Stomach (tissue), 9 donors: ENCODE data around the gene TEAD1. TPM values are rescaled to one million over a fixed set of nuclear protein-coding genes. Genes with fewer than 3 reads are reported as not detected.
A peak's percentile ranks its signal among the peaks of the same experiment; 100 is the strongest.

Source experiments
- DNase-seq, 2 donors: peaks; one replicate each; pipeline versions ENCODE4 v3.0.0 to v3.0.0-alpha.2; 2013 to 2019
- H3K27ac ChIP-seq, 5 donors: fragments of 200-600 bp in 4 of 5; sonication (generic) in 4 of 5; one replicate each; pipeline ENCODE4 v1.5.1; 2013 to 2019; ENCODE audit warnings: mild to moderate bottlenecking in 1 of 5, moderate library complexity in 1 of 5
- H3K27me3 ChIP-seq, 3 donors: fragments of 200-600 bp; sonication (generic); one replicate each; pipeline ENCODE4 v1.5.1; 2017 to 2019; ENCODE audit warnings: mixed run types in 1 of 3
- H3K36me3 ChIP-seq, 4 donors: fragments of 200-600 bp; sonication (generic); 1 replicate in 3 of 4; 2 replicates in 1 of 4; pipeline ENCODE4 v1.5.1; 2016 to 2019
- H3K4me1 ChIP-seq, 4 donors: fragments of 200-600 bp; sonication (generic); one replicate each; pipeline ENCODE4 v1.5.1; 2016 to 2019
- H3K4me3 ChIP-seq, 4 donors: fragments of 200-600 bp; sonication (generic) in 3 of 4; one replicate each; pipeline ENCODE4 v1.5.1; 2016 to 2019; ENCODE audit warnings: mild to moderate bottlenecking in 1 of 4
- H3K9me3 ChIP-seq, 4 donors: fragments of 200-600 bp; sonication (generic); one replicate each; pipeline ENCODE4 v1.5.1; 2016 to 2019
- CTCF ChIP-seq, 7 experiments: fragments of 450-650 bp in 4 of 7; fragments of 200-600 bp in 3 of 7; sonication (generic) in 3 of 7; IDR thresholded peaks; one replicate each; pipeline ENCODE4 v1.5.1; 2016 to 2019; ENCODE audit warnings: antibody characterized with exemption in 7 of 7, control low read depth in 2 of 7, mild to moderate bottlenecking in 1 of 7
- EP300 ChIP-seq: sonication (generic); formaldehyde crosslinking; IDR thresholded peaks from one replicate; pipeline ENCODE4 v1.6.1; 2017; ENCODE audit warnings: antibody characterized with exemption
- POLR2A ChIP-seq, 4 donors: fragments of 450-650 bp; IDR thresholded peaks; one replicate each; pipeline ENCODE4 v1.6.1; 2016; ENCODE audit warnings: antibody characterized with exemption in 4 of 4, control low read depth in 2 of 4, mild to moderate bottlenecking in 1 of 4, moderate library complexity in 1 of 4
- POLR2AphosphoS5 ChIP-seq, 3 donors: sonication (generic); formaldehyde crosslinking; IDR thresholded peaks; one replicate each; pipeline ENCODE4 v1.6.1; 2016; ENCODE audit warnings: antibody characterized with exemption in 3 of 3
- WGBS, 5 donors: extraction: QIAGEN DNeasy Blood & Tissue Kit in 3 of 5; methylation state at CpG; one replicate each; pipeline versions ENCODE4 v1.1.5 to v1.1.7; 2013 to 2018; 5-methylcytosine and 5-hydroxymethylcytosine counted together
- intact Hi-C: fragments of 100-400 bp; cut with DNase I; formaldehyde crosslinking; loops from one replicate; pipeline ENCODE4 v1.15.1; 2023; ENCODE audit warnings: low total_unique reads
- polyA plus RNA-seq, 3 donors: library from polyadenylated mRNA; stranded (reverse); fragments of 200-250 nt; gene quantifications; one replicate each; pipeline ENCODE4 v1.2.3, GENCODE V29; 2013
- total RNA-seq, 5 donors: library from RNA; depleted of rRNA; stranded (reverse); fragments of >200 nt; gene quantifications; one replicate each; pipeline versions ENCODE4 v1.1.0 to v1.2.3, GENCODE V29; 2014 to 2016
- donor health status: healthy with polysubstance abuse.
- donor health status: Bipolar disorder and iron deficiency.
- donor health status: healthy.

Gene TEAD1
- total and polyA plus RNA-seq, 8 donors: 4.9 to 133 (median 65.2) TPM

- peak; percentile 14 to 71 for DNase-seq
- WGBS, 5 donors: 18 to 37% (median 21%) methylated on average over 7 of the region's 7 CpGs
- peaks cover 26 to 81% (median 33%) of the 10 kb centered on the region in 4 donors for H3K4me1 ChIP-seq
- H3K36me3 ChIP-seq: no peaks in the 10 kb centered on the region
- intact Hi-C loops: no loop called here
- H3K9me3 ChIP-seq: no peaks in the 10 kb centered on the region
- H3K27me3 ChIP-seq: no peaks in the 10 kb centered on the region
- TF ChIP-seq CTCF (IDR thresholded peaks at IDR 0.05) (no peak), EP300 (peak; percentile 61), POLR2AphosphoS5 (IDR thresholded peaks at IDR 0.05) (peak in 2 of 3 donors; percentile 72 to 82)
- peak overlapping the region; percentile 62 to 88 (median 77) for H3K27ac ChIP-seq
- H3K4me3 ChIP-seq: no peak overlapping the region
Measured at GRCh38 chr11:12853652-12854296, 179.6 kb downstream of the TEAD1 start.

- intact Hi-C loops: no loop called here
- peak overlapping the region; percentile 62 to 88 (median 77) for H3K27ac ChIP-seq
- no peaks in the 10 kb centered on the region for H3K27me3 ChIP-seq
- H3K9me3 ChIP-seq: no peaks in the 10 kb centered on the region
- TF ChIP-seq EP300: no peak
- no peak for TF ChIP-seq POLR2A (IDR thresholded peaks at IDR 0.05)
- no peak for TF ChIP-seq CTCF (IDR thresholded peaks at IDR 0.05)
- no peak for TF ChIP-seq POLR2AphosphoS5 (IDR thresholded peaks at IDR 0.05)
- peaks cover 26 to 76% (median 33%) of the 10 kb centered on the region in 4 donors for H3K4me1 ChIP-seq
- H3K36me3 ChIP-seq: no peaks in the 10 kb centered on the region
- WGBS, 5 donors: 37 to 71% (median 46%) methylated on average over 3 of the region's 3 CpGs
- H3K4me3 ChIP-seq: no peak overlapping the region
- DNase-seq: no peak
Measured at GRCh38 chr11:12854297-12854661, 180.1 kb downstream of the TEAD1 start.

GRCh38 chr11:12854829-12855228, 180.6 kb downstream of the TEAD1 start:
- H3K27ac ChIP-seq: peak overlapping the region; percentile 62 to 88 (median 77)
- intact Hi-C loops: no loop called here

GRCh38 chr11:12856338-12856737, 182.1 kb downstream of the TEAD1 start:
- 52 to 92% (median 75%) methylated on average over 3 of the region's 3 CpGs for WGBS, 5 donors
- Histone ChIP-seq H3K36me3 (no peaks in the 10 kb centered on the region), H3K27me3 (no peaks in the 10 kb centered on the region), H3K4me1 (peaks cover 26 to 66% (median 31%) of the 10 kb centered on the region in 4 donors), H3K4me3 (no peak overlapping the region), H3K9me3 (no peaks in the 10 kb centered on the region), H3K27ac (peak overlapping the region in 1 of 5 donors; percentile 80)
- TF ChIP-seq POLR2A (IDR thresholded peaks at IDR 0.05) (no peak), POLR2AphosphoS5 (IDR thresholded peaks at IDR 0.05) (no peak)
- DNase-seq: no peak
- intact Hi-C loops: no loop called here

More at GRCh38 chr11:12854829-12855228, 180.6 kb downstream of the TEAD1 start:
- H3K36me3 ChIP-seq: no peaks in the 10 kb centered on the region
- peaks cover 26 to 71% (median 33%) of the 10 kb centered on the region in 4 donors for H3K4me1 ChIP-seq
- peak in 1 of 2 donors; percentile 79 for DNase-seq
- no peaks in the 10 kb centered on the region for H3K9me3 ChIP-seq
- H3K27me3 ChIP-seq: no peaks in the 10 kb centered on the region
- 55 to 80% (median 62%) methylated on average over 3 of the region's 3 CpGs for WGBS, 5 donors
- H3K4me3 ChIP-seq: no peak overlapping the region
- TF ChIP-seq POLR2A (IDR thresholded peaks at IDR 0.05): no peak
- TF ChIP-seq CTCF (IDR thresholded peaks at IDR 0.05): no peak
- no peak for TF ChIP-seq EP300
- TF ChIP-seq POLR2AphosphoS5 (IDR thresholded peaks at IDR 0.05): no peak

GRCh38 chr11:12857572-12857971, 183.4 kb downstream of the TEAD1 start:
- H3K4me1 ChIP-seq: peaks cover 28 to 65% (median 35%) of the 10 kb centered on the region in 4 donors
- WGBS, 5 donors: 90 to 98% (median 95%) methylated on average over 5 of the region's 5 CpGs
- TF ChIP-seq POLR2AphosphoS5 (IDR thresholded peaks at IDR 0.05) (no peak), POLR2A (IDR thresholded peaks at IDR 0.05) (no peak), EP300 (no peak), CTCF (IDR thresholded peaks at IDR 0.05) (no peak)
- H3K36me3 ChIP-seq: no peaks in the 10 kb centered on the region
- no peak overlapping the region for H3K4me3 ChIP-seq
- no peaks in the 10 kb centered on the region for H3K9me3 ChIP-seq
- H3K27me3 ChIP-seq: no peaks in the 10 kb centered on the region
- H3K27ac ChIP-seq: no peak overlapping the region
- intact Hi-C loops: no loop called here
- no peak for DNase-seq
